ENCODE measurements around the gene IGFBP6.
A peak's percentile ranks its signal among the peaks of the same experiment; 100 is the strongest.
"Not testable (repeated sequence)": the region's sequence is repeated elsewhere in the genome, so short reads cannot be mapped to it uniquely, and the experiment has no call there.

Gene IGFBP6

GRCh38 chr12:53071591-53072551, 25.6 kb upstream of the IGFBP6 start:
- no peak for DNase-seq

DNA sequence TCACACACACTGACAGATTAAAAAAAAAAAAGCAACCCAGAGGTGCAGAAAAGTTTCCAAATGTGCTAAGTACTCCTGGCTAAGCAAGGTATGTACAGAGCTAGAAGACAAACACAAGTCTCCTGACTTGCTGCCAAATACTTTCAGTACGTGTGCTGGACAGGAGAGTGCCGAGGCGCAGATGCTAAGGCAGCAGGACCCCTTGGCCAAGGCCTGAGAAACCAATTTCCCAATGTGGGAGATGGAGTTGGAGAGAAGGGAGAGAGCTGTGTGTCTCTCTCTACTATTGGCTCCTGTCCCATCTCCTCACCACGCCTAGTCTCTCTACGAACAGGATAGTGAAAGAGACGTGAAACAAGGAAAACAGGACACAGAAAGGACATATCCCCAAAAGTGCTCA, 23.6 kb upstream of the IGFBP6 start:
- DNase-seq, result no peak

- no peak for DNase-seq
Observed at GRCh38 chr12:53074283-53074998, 23.0 kb upstream of the IGFBP6 start.

GRCh38 chr12:53074999-53075370, 22.5 kb upstream of the IGFBP6 start:
- no peak for DNase-seq

DNA sequence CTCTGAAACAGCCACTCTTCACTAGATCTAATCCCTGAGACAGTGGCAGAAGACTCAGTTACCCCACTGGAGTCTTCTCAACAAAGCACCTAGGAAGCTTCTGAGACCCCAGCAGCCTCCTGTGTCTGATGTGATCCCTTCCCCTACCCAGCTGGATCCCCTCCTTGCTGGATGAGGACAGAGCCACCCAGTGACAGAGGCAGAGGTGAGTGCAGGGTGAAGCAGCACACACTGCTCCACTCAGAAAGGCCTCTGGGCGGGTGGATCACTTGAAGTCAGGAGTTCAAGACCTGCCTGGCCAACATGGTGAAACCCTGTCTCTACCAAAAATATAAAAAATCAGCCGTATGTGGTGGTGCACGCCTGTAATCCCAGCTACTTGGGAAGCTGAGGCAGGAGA, 21.0 kb upstream of the IGFBP6 start:
- DNase-seq, result no peak

DNA sequence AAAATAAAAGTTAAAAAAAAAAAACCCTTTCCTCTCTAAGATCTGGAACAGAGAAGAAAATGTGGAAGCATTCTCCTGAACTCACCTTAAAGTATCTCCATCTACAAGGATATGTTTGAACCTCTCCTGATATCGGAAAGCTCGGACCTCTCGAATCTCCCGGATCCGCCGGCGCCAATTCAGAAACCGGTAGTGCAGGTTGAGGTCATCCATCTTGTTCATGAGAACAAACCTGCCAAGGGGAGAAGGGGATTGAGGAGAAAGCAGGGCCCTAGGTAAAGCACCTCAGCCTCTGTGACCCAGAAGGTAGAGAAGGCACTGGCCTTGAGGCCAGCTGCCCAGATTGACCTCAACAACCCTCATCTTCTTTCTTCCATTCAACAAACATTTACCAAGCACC, 20.4 kb upstream of the IGFBP6 start:
- DNase-seq, result no peak

DNA sequence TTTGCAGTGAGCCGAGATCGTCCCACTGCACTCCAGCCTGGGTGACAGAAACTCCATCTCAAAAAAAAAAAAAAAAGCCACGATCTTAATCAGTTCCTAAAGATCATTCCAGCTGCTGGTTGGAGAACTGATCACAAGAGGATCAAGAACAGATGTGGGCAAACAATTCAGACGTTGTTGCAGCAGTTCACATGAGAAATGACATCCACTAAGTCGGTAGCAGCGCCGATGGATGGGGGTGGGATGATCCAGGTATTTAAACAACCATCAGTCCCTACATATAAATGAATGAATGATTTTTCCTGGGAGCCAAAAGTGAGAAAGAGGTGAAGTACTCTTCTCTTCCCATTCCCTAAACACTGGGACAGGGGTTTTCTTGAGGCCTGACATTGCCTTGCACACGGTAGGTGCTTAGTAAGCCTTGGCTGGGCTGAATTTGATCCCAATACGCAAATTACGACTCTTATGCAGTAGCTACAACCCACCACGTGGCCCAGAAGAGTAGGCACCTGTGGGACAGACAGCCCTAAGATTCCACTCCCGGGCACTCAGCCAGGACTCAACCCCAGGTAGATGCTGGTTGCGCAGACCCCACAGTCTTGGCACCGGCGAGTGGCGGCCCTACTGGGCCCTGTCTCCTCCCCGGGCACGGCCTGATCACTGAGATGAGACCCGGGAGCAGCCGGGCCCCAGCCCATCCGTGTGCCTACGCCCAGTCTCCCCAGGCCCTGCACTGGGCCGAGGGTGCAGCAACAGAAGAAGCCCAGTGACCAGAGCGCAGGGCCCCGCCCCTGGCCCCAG, 18.8 kb upstream of the IGFBP6 start:
- no peak for DNase-seq

- peak; percentile 95 to 99 for DNase-seq
Observed at GRCh38 chr12:53079226-53080117, 18.0 kb upstream of the IGFBP6 start, which contains the start of gene SPRYD3. TSS of gene SPRYD3 (minus strand) at chr12:53079390. CDS start at chr12:53079333, 57 bp downstream.

DNA sequence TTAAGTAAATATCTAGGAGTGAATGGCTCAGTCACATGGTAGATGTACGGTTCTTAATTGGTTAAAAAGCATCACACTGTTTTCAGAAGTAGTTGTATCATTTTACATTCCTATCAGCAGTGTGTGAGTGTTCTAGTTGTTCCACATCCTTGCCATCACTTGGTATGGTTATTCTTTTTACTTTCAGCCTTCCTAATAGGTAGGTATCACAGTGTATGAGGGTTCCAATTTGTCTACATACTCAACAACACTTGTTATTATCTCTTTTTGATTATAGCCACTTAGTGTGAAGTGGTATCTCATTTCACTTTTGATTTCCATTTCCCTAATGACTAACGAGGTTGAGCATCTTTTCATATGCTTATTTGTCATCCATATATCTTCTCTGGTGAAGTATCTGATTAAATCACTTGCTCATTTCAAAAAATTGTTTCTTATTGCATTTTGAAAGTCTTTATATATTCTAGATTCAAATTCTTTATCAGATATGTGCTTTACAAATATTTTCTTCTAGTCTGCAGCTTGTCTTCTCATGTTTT, 14.8 kb upstream of the IGFBP6 start:
- no peak for DNase-seq

GRCh38 chr12:53086361-53086760, 11.1 kb upstream of the IGFBP6 start:
- DNase-seq, result no peak

DNA sequence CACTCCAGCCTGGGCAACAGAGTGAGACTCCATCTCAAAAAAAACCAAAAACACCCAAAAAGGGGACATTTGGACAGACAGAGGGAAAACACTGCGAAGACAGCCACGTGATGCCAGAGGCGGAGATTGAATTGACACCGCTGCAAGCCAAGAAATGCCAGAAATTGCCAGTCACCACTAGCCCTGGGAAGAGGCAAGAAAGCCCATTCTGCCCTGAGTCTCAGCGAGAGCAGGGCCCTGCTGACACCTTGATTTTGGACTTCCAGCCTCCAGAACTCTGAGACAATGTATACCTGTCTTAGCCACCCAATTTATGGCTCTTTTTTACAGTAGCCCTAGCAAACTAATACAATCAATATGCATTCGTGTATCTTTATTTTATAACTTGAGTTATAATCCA, 7.4 kb upstream of the IGFBP6 start:
- DNase-seq, result no peak

DNA sequence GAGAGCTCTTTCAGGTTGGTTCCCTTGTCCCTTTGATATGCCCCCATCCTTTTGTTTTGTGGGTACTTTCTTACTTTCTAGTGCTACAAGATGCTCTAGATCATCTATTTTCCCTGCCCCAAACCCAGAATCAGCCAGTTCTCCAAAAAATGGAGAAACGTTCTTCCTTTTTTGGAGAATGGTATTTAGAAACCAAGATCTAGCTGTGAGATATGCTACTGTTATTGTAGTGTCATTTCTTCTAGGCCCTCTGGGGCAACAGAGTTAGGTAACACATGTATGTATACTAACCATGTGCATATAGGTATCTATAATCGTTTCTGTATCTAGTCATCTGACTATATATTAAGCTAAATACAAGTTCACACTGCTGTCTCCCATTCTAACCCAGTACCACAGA, 6.9 kb upstream of the IGFBP6 start:
- DNase-seq, result no peak

DNA sequence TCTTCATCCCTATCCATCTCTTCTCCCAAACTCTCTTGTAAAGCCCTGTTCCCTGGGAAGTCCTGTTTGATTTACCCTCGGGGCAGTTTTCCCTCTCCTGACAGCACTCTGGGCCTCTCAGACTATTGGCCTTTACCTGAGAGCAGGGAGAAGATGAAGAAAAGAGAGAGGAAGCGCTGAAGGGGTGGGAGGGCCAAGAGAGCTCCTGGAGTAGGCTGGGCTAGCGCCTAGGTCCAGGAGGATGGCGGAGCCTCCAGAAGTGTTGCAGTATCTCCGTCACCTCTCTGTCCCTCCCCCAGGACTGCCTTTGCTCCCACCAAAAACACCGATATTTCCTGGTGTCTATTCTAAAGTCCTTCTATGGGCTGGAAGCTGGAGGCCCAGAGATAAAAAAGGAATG, 5.7 kb upstream of the IGFBP6 start:
- DNase-seq, result no peak

- DNase-seq, result no peak
Observed at GRCh38 chr12:53093777-53094393, 3.6 kb upstream of the IGFBP6 start.

DNA sequence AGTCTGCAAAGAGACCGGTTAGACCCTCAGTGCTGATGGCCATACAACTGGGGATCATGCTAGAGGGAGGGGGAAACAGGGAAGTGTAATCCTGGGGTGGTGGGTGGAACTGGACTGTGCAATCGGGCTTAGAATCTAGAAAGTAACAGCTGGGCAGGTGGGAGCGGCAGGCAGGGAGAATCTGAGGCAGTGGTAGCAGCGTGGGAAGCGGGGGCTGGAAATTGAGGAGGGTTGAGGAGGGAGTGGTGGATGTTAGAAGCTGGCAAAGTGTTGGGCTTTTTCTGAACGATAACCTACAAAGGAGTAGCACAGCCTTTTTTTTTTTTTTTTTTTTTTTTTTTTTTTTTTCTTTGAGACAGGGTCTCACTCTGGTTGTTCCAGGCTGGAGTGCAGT, 3.1 kb upstream of the IGFBP6 start:
- DNase-seq, result no peak

DNA sequence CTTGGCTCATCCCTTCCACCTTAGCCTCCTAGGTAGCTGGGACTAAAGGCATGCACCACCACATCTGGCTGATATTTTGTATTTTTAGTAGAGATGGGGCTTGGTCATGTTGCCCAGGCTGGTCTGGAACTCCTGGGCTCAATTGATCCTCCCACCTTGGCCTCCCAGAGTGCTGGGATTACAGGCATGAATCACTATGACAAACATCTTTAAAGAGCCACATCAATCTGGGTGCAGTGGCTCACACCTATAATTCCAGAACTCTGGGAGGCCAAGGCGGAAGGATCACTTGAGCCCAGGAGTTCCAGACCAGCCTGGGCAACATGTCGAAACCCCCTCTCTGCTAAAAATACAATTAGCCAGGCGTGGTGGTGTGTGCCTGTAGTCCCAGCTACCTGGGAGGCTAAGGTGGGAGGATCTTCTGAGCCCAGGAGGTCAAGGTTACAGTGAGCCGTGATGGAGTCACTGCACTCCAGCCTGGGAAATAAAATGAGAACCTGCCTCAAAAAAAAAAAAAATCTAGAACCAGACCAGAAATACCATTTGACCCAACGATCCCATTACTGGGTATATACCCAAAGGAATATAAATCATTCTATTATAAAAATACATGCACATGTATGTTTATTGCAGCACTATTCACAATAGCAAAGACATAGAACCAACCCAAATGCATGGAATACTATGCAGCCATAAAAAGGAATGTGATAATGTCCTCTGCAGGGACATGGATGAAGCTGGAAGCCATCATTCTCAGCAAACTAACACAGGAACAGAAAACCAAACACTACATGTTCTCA, 2.5 kb upstream of the IGFBP6 start:
- DNase-seq, result not testable (repeated sequence)

DNA sequence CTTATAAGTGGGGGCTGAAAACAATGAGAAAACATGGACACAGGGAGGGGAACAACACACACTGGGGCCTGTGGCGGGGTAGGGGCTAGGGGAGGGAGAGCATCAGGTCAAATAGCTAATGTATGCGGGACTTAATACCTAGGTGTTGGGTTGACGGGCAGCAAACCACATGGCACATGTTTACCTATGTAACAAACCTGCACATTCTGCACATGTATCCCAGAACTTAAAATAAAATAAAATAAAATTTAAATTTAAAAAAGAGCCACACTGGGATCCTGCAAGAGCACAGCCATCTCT, 1.9 kb upstream of the IGFBP6 start:
- DNase-seq, result not testable (repeated sequence)

GRCh38 chr12:53096089-53096741, 1.3 kb upstream of the IGFBP6 start:
- no peak for DNase-seq

DNA sequence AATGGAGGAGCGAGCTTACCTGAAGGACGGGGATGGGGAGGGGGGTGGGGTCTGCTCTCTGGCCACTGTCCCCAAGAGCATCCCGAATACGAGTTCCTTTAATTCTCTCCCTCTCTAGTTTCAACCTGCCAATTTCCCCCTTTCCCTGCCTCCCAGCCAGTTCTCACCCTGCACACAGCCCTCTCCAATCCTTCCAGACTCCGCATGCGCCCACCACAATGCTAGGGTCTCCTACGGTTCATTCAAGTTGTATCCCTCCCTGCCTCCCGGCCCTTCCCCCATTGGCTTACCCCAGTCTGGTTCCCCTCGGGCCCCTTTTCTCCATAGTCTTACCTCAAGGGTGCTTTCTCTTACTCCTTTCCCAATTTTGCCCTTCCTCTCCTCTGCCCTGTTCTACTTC, 708 bp upstream of the IGFBP6 start:
- DNase-seq, result no peak

- DNase-seq, result no peak
Observed at GRCh38 chr12:53097207-53097563, 282 bp upstream of the IGFBP6 start.
